Mucosa of descending colon (tissue), 3 donors: ENCODE measurements around the gene RELN. TPM values are rescaled to one million over a fixed set of nuclear protein-coding genes. Genes with fewer than 3 reads are reported as not detected.

Experiments used
- ATAC-seq: fragments of 200-7000 bp; cut with Tn5 transposase; one replicate; pipeline ENCODE4 v1.9.1; 2020; ENCODE audit warnings: mild to moderate bottlenecking, moderate library complexity
- DNase-seq, 3 donors: peaks; one replicate each; pipeline ENCODE4 v3.0.0-alpha.2; 2020
- H3K36me3 ChIP-seq: fragments of 200-600 bp; one replicate; pipeline ENCODE4 v1.8.0; 2021; ENCODE audit warnings: low read depth, mild to moderate bottlenecking
- H3K4me1 ChIP-seq: fragments of 200-600 bp; one replicate; pipeline ENCODE4 v1.8.0; 2021; ENCODE audit warnings: low read depth, mild to moderate bottlenecking
- H3K4me3 ChIP-seq: fragments of 200-600 bp; one replicate; pipeline ENCODE4 v1.8.0; 2021; ENCODE audit warnings: mild to moderate bottlenecking
- H3K9me3 ChIP-seq: fragments of 200-600 bp; one replicate; pipeline ENCODE4 v1.8.0; 2021; ENCODE audit warnings: mild to moderate bottlenecking
- intact Hi-C, 2 donors: fragments of 100-400 bp; cut with DNase I in 1 of 2; cut with micrococcal nuclease in 1 of 2; formaldehyde crosslinking; loops; one replicate each; pipeline versions ENCODE4 v1.11.0 to v1.11.1; 2022; cut with DNase I, micrococcal nuclease
- total RNA-seq, 3 donors: library from RNA; stranded (reverse); fragmentation: NEBNext Ultra II Directional in 2 of 3; extraction: Animal tissue kit (Norgen Biotek cat#: 25700) in 2 of 3; gene quantifications; one replicate each; pipeline versions ENCODE4 v1.2.1 to v1.2.4, GENCODE V29; 2021 to 2023
- TF ChIP-seq, protein P1 (sequence below): fragments of 200-600 bp; IDR thresholded peaks from one replicate; pipeline ENCODE4 v1.8.0; 2022; ENCODE audit warnings: antibody characterized with exemption, mild to moderate bottlenecking
- donor health status: DM: no; HTN: no; CAD: no; lungs with moderate emphysema.
- donor health status: DM: no; HTN: no; CAD: no.
- donor health status: DM: no; HTN: yes; CAD: no.

The RELN gene
- total RNA-seq, 3 donors from 2014 or later: 1.1 to 4.4 (median 2.4) TPM

DNA sequence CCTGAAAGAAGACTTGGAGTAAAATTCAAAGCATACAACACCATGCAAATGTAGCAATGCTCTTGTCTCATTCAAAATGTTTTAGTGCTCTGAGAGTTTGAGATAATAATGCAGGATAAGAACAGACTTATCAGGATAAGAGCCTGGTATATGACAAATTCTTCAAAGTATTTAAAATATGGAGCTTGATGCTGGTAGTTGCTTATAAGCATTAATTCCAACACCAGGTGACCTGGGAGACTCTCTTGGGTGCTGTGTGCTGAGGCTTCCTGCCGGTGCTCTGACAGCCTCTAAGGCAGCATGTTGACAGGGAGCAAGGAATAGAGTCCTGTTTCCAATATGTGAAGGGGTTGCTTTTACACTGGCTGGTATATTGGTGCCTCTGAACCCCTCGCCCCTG lies 508.7 kb downstream of the RELN start:
- ATAC-seq (no peak), DNase-seq (no peak)
- Histone ChIP-seq H3K4me1 (no peaks in the 10 kb centered on the region), H3K4me3 (no peak overlapping the region), H3K36me3 (no peaks in the 10 kb centered on the region), H3K9me3 (no peaks in the 10 kb centered on the region)
- intact Hi-C loops: no loop called here
- TF ChIP-seq, protein P1, sequence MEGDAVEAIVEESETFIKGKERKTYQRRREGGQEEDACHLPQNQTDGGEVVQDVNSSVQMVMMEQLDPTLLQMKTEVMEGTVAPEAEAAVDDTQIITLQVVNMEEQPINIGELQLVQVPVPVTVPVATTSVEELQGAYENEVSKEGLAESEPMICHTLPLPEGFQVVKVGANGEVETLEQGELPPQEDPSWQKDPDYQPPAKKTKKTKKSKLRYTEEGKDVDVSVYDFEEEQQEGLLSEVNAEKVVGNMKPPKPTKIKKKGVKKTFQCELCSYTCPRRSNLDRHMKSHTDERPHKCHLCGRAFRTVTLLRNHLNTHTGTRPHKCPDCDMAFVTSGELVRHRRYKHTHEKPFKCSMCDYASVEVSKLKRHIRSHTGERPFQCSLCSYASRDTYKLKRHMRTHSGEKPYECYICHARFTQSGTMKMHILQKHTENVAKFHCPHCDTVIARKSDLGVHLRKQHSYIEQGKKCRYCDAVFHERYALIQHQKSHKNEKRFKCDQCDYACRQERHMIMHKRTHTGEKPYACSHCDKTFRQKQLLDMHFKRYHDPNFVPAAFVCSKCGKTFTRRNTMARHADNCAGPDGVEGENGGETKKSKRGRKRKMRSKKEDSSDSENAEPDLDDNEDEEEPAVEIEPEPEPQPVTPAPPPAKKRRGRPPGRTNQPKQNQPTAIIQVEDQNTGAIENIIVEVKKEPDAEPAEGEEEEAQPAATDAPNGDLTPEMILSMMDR: no peak

- Histone ChIP-seq H3K4me3 (no peak overlapping the region), H3K9me3 (no peaks in the 10 kb centered on the region), H3K4me1 (no peaks in the 10 kb centered on the region), H3K36me3 (no peaks in the 10 kb centered on the region)
- TF ChIP-seq, protein P1: no peak
- no peak for DNase-seq
- ATAC-seq: no peak
- intact Hi-C loops: no loop called here
Observed at GRCh38 chr7:103474956-103475355, 514.5 kb downstream of the RELN start.

- Histone ChIP-seq H3K4me1 (no peaks in the 10 kb centered on the region), H3K4me3 (no peak overlapping the region), H3K9me3 (no peaks in the 10 kb centered on the region), H3K36me3 (no peaks in the 10 kb centered on the region)
- intact Hi-C loops: no loop called here
- ATAC-seq: no peak
- DNase-seq: no peak
- TF ChIP-seq, protein P1: no peak
Observed at GRCh38 chr7:103469095-103469948, 520.1 kb downstream of the RELN start.

DNA sequence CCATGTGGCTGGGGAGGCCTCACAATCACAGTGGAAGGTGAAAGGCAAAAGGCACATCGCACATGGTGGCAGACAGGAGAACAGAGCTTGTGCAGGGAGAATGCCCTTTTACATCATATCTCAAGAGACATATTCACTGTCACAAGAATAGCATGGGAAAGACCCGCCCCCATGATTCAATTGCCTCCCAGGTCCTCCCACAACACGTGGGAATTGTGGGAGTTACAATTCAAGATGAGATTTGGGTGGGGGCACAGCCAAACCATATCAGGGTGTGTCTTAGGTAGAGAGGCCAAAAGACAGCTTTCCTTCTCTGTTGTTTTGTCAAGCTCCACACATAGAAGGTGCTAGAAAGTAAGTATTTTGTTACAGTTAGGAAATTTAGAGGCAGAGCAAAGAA lies 522.6 kb downstream of the RELN start:
- no peaks in the 10 kb centered on the region for H3K36me3 ChIP-seq
- intact Hi-C loops: no loop called here
- ATAC-seq (no peak), DNase-seq (no peak)
- no peak overlapping the region for H3K4me3 ChIP-seq
- H3K4me1 ChIP-seq: no peaks in the 10 kb centered on the region
- H3K9me3 ChIP-seq: no peaks in the 10 kb centered on the region
- TF ChIP-seq, protein P1: no peak

DNA sequence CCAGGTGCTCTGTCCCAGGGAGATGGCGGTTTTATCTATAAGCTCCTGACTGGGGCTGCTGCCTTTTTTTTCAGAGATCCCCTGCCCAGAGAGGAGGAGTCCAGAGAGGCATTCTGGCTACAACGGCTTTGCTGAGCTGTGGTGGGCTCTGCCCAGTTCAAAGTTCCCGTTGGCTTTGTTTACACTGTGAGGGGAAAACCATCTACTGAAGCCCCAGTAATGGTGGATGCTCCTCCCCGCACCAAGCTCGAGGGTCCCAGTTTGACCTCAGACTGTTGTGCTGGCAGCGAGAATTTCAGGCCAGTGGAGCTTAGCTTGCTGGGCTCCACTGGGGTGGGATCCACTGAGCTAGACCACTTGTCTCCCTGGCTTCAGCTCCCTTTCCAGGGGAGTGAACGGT lies 527.1 kb downstream of the RELN start:
- TF ChIP-seq, protein P1: no peak
- ATAC-seq (no peak), DNase-seq (no peak)
- intact Hi-C loops: no loop called here
- Histone ChIP-seq H3K4me1 (no peaks in the 10 kb centered on the region), H3K4me3 (no peak overlapping the region), H3K9me3 (no peaks in the 10 kb centered on the region), H3K36me3 (no peaks in the 10 kb centered on the region)
